WERI-Rb-1 (cell line): ENCODE data around the gene ATP6V1C2.

Experiments
- DNase-seq: peaks from one replicate; pipeline ENCODE4 v3.0.0-alpha.2; 2020
- H3K27ac ChIP-seq: fragments of 250-450 bp; sonication (Bioruptor Pico); 2 replicates; pipeline ENCODE4 v1.5.1; 2020; ENCODE audit warnings: mild to moderate bottlenecking, moderate library complexity
- H3K27me3 ChIP-seq: fragments of 250-450 bp; sonication (Bioruptor Pico); 2 replicates; pipeline ENCODE4 v1.5.1; 2021; ENCODE audit warnings: mild to moderate bottlenecking, low read depth, moderate library complexity; ENCODE audit not compliant: insufficient read depth, severe bottlenecking
- H3K36me3 ChIP-seq: fragments of 250-450 bp; sonication (Bioruptor Pico); 2 replicates; pipeline ENCODE4 v1.5.1; 2020; ENCODE audit warnings: mild to moderate bottlenecking, moderate library complexity
- H3K4me3 ChIP-seq: 2 replicates; pipeline ENCODE4 v1.5.1; 2011; ENCODE audit warnings: low read depth, mild to moderate bottlenecking, control low read depth, low read length
- H3K9me3 ChIP-seq: fragments of 250-450 bp; sonication (Bioruptor Pico); 2 replicates; pipeline ENCODE4 v1.5.1; 2021; ENCODE audit warnings: mild to moderate bottlenecking, moderate library complexity; ENCODE audit not compliant: severe bottlenecking
- CTCF ChIP-seq: IDR thresholded peaks from 2 replicates; pipeline ENCODE4 v1.5.1; 2011; ENCODE audit warnings: low read depth, mild to moderate bottlenecking, control low read depth, inconsistent platforms, low read length

The ATP6V1C2 gene

GRCh38 chr2:10775831-10776230 is 54.4 kb downstream of the ATP6V1C2 start:
- TF ChIP-seq CTCF = no peak
- DNase-seq = no peak
- Histone ChIP-seq H3K27ac (no peak overlapping the region), H3K36me3 (peaks cover 45% of the 10 kb centered on the region), H3K9me3 (no peaks in the 10 kb centered on the region), H3K27me3 (no peaks in the 10 kb centered on the region), H3K4me3 (no peak overlapping the region)

- no peaks in the 10 kb centered on the region for H3K9me3 ChIP-seq
- TF ChIP-seq CTCF = no peak
- H3K36me3 ChIP-seq = peaks cover 50% of the 10 kb centered on the region
- H3K27me3 ChIP-seq = no peaks in the 10 kb centered on the region
- no peak overlapping the region for H3K27ac ChIP-seq
- no peak for DNase-seq
- H3K4me3 ChIP-seq = no peak overlapping the region
Measured at GRCh38 chr2:10776231-10776977, 55.0 kb downstream of the ATP6V1C2 start.

- H3K27ac ChIP-seq = no peak overlapping the region
- no peak for DNase-seq
Measured at GRCh38 chr2:10777111-10777841, 55.8 kb downstream of the ATP6V1C2 start.

GRCh38 chr2:10777842-10778723 is 56.7 kb downstream of the ATP6V1C2 start:
- no peak overlapping the region for H3K27ac ChIP-seq

More at GRCh38 chr2:10777111-10777841, 55.8 kb downstream of the ATP6V1C2 start:
- H3K9me3 ChIP-seq = no peaks in the 10 kb centered on the region
- H3K4me3 ChIP-seq = no peak overlapping the region
- H3K36me3 ChIP-seq = peaks cover 59% of the 10 kb centered on the region
- H3K27me3 ChIP-seq = no peaks in the 10 kb centered on the region
- no peak for TF ChIP-seq CTCF

GRCh38 chr2:10778724-10779115 is 57.3 kb downstream of the ATP6V1C2 start:
- Histone ChIP-seq H3K27me3 (no peaks in the 10 kb centered on the region), H3K4me3 (no peak overlapping the region), H3K36me3 (peaks cover 74% of the 10 kb centered on the region), H3K9me3 (no peaks in the 10 kb centered on the region), H3K27ac (no peak overlapping the region)
- DNase-seq = no peak
- TF ChIP-seq CTCF = no peak

More at GRCh38 chr2:10777842-10778723, 56.7 kb downstream of the ATP6V1C2 start:
- H3K9me3 ChIP-seq = no peaks in the 10 kb centered on the region
- no peak overlapping the region for H3K4me3 ChIP-seq
- H3K36me3 ChIP-seq = peaks cover 67% of the 10 kb centered on the region
- TF ChIP-seq CTCF = no peak
- no peaks in the 10 kb centered on the region for H3K27me3 ChIP-seq
- no peak for DNase-seq
